ENCODE data around the gene PCSK7. TPM values are rescaled to one million over a fixed set of nuclear protein-coding genes. Genes with fewer than 3 reads are reported as not detected.

PCSK7 gene
- total and polyA plus RNA-seq, 2 of the 4 experiments (the other 2 are of a cell fraction) = 35.8 to 54.3 TPM

DNA sequence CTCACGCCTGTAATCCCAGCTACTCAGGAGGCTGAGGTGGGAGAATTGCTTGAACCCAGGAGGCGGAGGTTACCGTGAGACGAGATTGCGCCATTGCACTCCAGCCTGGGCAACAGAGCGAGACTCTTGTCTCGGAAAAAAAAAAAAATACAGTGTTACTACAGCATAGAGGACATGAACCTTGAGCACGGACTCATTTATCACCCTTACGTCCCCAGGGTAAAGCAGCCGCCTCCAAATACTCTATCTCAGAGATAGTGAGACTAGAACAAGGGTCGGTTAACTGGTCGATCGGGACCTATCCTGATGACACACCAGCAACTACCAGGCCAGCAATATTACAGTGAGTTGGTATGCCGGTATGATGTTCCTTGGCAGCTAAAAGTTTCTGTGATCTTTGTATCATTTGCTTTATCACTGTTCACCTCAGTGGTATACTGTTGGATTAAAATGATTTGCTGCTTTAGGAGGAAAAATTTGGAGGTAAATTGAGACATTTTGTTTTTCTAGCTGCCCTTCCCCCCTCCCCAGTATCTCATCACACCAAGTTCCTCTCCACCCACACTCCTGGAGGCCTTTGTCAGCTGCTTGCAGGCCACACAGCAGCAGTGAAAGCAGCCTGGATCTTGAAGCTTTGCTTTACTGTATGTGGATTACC lies 60.3 kb downstream of the PCSK7 start:
- in situ Hi-C loops (cut with MboI; ENCODE audit: low sequenced_read_pairs) (no loop called here), dilution Hi-C loops (cut with HindIII; ENCODE audit: low sequenced_read_pairs, unreplicated experiment) (no loop called here), intact Hi-C loops (cut with micrococcal nuclease) (no loop called here)
- Histone ChIP-seq H3K23ac (ENCODE audit: low read depth, low read length) (no peak overlapping the region), H2AK9ac (replicated peaks; ENCODE audit: low read depth, low read length, poor library complexity) (no peak overlapping the region), H2AK5ac (ENCODE audit: low read depth, low read length) (no peak overlapping the region), H3K9ac (ENCODE audit: low read depth, low read length) (no peak overlapping the region), H2BK5ac (ENCODE audit: low read depth, low read length, poor library complexity, severe bottlenecking) (no peak overlapping the region), H2AFZ (replicated peaks; ENCODE audit: low read length, poor library complexity) (no peak overlapping the region), H3K4ac (ENCODE audit: low read depth, low read length) (no peak overlapping the region), H2BK20ac (ENCODE audit: low read depth, low read length) (no peak overlapping the region), H3K56ac (ENCODE audit: extremely low read depth, insufficient read depth, low read length) (no peak overlapping the region), H3K4me3 (ENCODE audit: insufficient read depth, low read depth, low read length) (no peak overlapping the region), H3K4me1 (ENCODE audit: control insufficient read depth, insufficient read depth, low read length) (peaks cover 14% of the 10 kb centered on the region), H3K18ac (ENCODE audit: low read depth, low read length) (no peak overlapping the region), H3K27ac (ENCODE audit: insufficient read depth, low read length) (no peak overlapping the region), H3K27me3 (ENCODE audit: control insufficient read depth, insufficient read depth, low read length) (no peaks in the 10 kb centered on the region), H3K9me3 (ENCODE audit: control insufficient read depth, insufficient read depth, low read length) (no peaks in the 10 kb centered on the region), H2BK15ac (ENCODE audit: low read depth, low read length) (no peak overlapping the region), H4K20me1 (ENCODE audit: insufficient read depth, low read length) (peaks cover 10% of the 10 kb centered on the region), H3K14ac (replicated peaks; ENCODE audit: low read depth, low read length) (no peak overlapping the region), H2BK120ac (ENCODE audit: low read depth, low read length) (no peak overlapping the region), H4K8ac (ENCODE audit: low read depth in 2 of 2, low read length in 2 of 2) (no peak overlapping the region), H3K4me2 (ENCODE audit: low read depth, low read length) (no peak overlapping the region), H3K9me1 (ENCODE audit: insufficient read depth, low read length) (peaks cover 10% of the 10 kb centered on the region), H3K79me1 (ENCODE audit: low read depth in 1 of 2, low read length in 2 of 2) (peaks cover 4 to 48% of the 10 kb centered on the region in 2 experiments), H3K36me3 (ENCODE audit: control insufficient read depth, insufficient read depth, low read length) (peaks cover 9% of the 10 kb centered on the region), H4K91ac (ENCODE audit: insufficient read depth, low read depth, low read length) (no peak overlapping the region), H4K5ac (ENCODE audit: low read depth, low read length) (no peak overlapping the region)
- POLR2A ChIA-PET (ENCODE audit: unreplicated experiment) = no interaction called here
- no TSS peak for BruUV-seq (replicated peaks)
- ATAC-seq (ENCODE audit: low read depth) (peak; percentile 59), DNase-seq (peak; percentile 54)
- TF ChIP-seq RAD21 (IDR thresholded peaks at IDR 0.05; ENCODE audit: low read length) = no peak
- no peak for TF ChIP-seq FOS (IDR thresholded peaks at IDR 0.05; ENCODE audit: low read depth, low read length)
- TF ChIP-seq NFE2L2 (IDR thresholded peaks at IDR 0.05; ENCODE audit: low read depth, low read length) = no peak
- no peak for TF ChIP-seq SMC3 (IDR thresholded peaks at IDR 0.05; ENCODE audit: low read depth, low read length)
- TF ChIP-seq, protein P1, sequence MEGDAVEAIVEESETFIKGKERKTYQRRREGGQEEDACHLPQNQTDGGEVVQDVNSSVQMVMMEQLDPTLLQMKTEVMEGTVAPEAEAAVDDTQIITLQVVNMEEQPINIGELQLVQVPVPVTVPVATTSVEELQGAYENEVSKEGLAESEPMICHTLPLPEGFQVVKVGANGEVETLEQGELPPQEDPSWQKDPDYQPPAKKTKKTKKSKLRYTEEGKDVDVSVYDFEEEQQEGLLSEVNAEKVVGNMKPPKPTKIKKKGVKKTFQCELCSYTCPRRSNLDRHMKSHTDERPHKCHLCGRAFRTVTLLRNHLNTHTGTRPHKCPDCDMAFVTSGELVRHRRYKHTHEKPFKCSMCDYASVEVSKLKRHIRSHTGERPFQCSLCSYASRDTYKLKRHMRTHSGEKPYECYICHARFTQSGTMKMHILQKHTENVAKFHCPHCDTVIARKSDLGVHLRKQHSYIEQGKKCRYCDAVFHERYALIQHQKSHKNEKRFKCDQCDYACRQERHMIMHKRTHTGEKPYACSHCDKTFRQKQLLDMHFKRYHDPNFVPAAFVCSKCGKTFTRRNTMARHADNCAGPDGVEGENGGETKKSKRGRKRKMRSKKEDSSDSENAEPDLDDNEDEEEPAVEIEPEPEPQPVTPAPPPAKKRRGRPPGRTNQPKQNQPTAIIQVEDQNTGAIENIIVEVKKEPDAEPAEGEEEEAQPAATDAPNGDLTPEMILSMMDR (conservative IDR thresholded peaks at IDR 0.05; ENCODE audit: low read depth, low read length) = no peak
- no peak for TF ChIP-seq POLR2A (IDR thresholded peaks at IDR 0.05; ENCODE audit: low read depth, low read length)
- TF ChIP-seq RCOR1 (IDR thresholded peaks at IDR 0.05; ENCODE audit: insufficient replicate concordance, low read length) = no peak
- no peak for TF ChIP-seq CHD1 (IDR thresholded peaks at IDR 0.05; ENCODE audit: low read depth, low read length)
- no peak for TF ChIP-seq CEBPB (IDR thresholded peaks at IDR 0.05; ENCODE audit: low read depth, low read length)
- no peak for TF ChIP-seq RFX5 (IDR thresholded peaks at IDR 0.05; ENCODE audit: low read depth, low read length)
- no peak for TF ChIP-seq BHLHE40 (IDR thresholded peaks at IDR 0.05; ENCODE audit: low read depth, low read length)
- TF ChIP-seq MXI1 (IDR thresholded peaks at IDR 0.05; ENCODE audit: borderline replicate concordance, low read depth, low read length) = no peak
- no peak for TF ChIP-seq MAFK (IDR thresholded peaks at IDR 0.05; ENCODE audit: low read depth, low read length)
- TF ChIP-seq, protein P2, sequence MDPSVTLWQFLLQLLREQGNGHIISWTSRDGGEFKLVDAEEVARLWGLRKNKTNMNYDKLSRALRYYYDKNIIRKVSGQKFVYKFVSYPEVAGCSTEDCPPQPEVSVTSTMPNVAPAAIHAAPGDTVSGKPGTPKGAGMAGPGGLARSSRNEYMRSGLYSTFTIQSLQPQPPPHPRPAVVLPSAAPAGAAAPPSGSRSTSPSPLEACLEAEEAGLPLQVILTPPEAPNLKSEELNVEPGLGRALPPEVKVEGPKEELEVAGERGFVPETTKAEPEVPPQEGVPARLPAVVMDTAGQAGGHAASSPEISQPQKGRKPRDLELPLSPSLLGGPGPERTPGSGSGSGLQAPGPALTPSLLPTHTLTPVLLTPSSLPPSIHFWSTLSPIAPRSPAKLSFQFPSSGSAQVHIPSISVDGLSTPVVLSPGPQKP (IDR thresholded peaks at IDR 0.05; ENCODE audit: borderline replicate concordance, low read depth, low read length) = no peak
- TF ChIP-seq MAZ (IDR thresholded peaks at IDR 0.05; ENCODE audit: borderline replicate concordance, low read depth, low read length) = no peak
- TF ChIP-seq, protein P3, sequence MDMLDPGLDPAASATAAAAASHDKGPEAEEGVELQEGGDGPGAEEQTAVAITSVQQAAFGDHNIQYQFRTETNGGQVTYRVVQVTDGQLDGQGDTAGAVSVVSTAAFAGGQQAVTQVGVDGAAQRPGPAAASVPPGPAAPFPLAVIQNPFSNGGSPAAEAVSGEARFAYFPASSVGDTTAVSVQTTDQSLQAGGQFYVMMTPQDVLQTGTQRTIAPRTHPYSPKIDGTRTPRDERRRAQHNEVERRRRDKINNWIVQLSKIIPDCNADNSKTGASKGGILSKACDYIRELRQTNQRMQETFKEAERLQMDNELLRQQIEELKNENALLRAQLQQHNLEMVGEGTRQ (IDR thresholded peaks at IDR 0.05; ENCODE audit: low read depth, low read length) = no peak
- 86% methylated on average over 1 of the region's 14 CpGs; no CpG with 5 or more reads in 1 of the 2 experiments for WGBS, 2 experiments (ENCODE audit: extremely low coverage in 2 of 2, insufficient read length in 1 of 2)
- CTCF ChIA-PET = no interaction called here
